GM12872 (cell line): ENCODE measurements around the gene IMMP2L.

ENCODE experiments used
- CTCF ChIP-seq: IDR thresholded peaks from 3 replicates; pipeline ENCODE4 v1.5.1; 2011; ENCODE audit warnings: low read depth, mild to moderate bottlenecking, low read length, moderate library complexity; ENCODE audit not compliant: insufficient read depth

The IMMP2L gene

DNA sequence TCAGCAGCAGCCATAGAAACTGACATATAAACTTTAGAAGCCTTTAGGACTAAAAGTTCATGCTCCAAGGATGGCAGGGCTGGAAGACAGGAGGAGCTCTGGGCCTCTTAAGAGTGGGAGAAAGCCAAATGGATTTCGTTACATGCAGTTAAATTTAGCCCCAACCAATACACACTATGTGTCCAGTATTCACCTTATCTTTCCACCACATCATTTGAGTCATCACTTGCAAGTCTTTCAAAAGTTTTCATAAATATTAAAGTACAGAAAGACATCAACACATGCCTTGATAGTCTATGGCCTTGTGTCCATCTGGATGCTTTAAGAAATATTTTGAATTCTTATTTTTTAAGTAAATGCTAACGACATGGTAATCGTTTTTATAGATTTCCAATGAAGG lies 863.7 kb downstream of the IMMP2L start:
- TF ChIP-seq CTCF: no peak

- TF ChIP-seq CTCF: no peak
Measured at GRCh38 chr7:110693344-110693743, 868.9 kb downstream of the IMMP2L start.

- TF ChIP-seq CTCF: no peak
Measured at GRCh38 chr7:110688908-110689307, 873.4 kb downstream of the IMMP2L start.

GRCh38 chr7:110685899-110686298 lies 876.4 kb downstream of the IMMP2L start:
- TF ChIP-seq CTCF: no peak

DNA sequence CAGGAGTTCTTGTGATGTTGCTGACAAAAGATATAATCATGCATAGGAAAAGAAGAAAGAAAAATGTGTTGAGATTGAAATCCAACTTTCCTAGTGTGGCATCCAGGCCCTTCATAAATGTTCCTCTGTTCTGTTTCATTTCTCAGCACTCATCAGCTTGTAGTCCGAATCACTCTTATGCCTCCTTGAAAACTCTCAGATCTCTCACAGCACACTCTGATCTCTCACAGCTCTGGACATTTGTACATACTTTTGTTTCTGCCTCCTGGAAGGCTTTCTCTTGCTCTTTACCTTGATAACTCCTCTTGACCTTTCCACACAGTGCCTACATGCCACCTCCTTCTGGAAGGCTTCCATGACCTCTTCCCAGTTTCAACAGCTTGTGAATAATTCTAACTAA lies 880.4 kb downstream of the IMMP2L start:
- no peak for TF ChIP-seq CTCF

GRCh38 chr7:110677405-110677804 lies 884.9 kb downstream of the IMMP2L start:
- TF ChIP-seq CTCF: no peak

- no peak for TF ChIP-seq CTCF
Measured at GRCh38 chr7:110676785-110677184, 885.5 kb downstream of the IMMP2L start.

DNA sequence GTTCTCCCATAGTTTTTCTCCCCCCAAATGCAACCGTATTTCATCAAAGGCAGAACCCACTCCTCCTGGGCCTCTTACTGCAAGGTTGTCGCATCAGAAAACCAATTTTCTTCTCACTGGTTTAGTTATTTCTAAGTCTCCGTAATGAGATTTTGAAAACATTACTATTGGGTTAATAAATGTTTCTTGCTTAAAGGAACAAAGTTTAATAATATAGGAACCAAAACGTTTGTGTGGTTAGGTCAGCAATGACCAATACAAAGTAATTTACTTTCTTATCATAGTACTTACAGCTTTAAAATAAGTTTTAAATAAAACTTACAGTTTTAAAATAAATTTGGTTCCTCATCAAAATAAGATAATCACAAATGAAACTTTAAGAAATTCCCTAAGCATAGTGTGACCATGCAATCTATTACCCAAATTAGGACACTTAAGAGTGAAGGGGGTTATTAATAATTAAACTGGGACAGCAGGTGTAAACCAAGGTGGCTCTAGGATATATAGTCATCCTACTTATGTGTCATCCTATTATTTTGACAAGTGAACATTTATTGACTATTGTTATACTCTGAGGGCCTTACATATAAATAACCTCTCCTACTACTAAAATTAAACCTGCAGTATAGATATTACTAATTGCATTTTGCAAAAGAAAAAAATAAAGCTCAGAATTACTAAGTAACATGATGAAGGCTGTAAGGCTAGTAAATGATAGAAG lies 886.7 kb downstream of the IMMP2L start:
- TF ChIP-seq CTCF: no peak
